COLO668 (cell line): ENCODE measurements around the gene PAX8.
A peak's percentile ranks its signal among the peaks of the same experiment; 100 is the strongest.

Source experiments
- DNase-seq: peaks from one replicate; lab custom pipeline; 2025; ENCODE audit not compliant: unreplicated experiment; lab: John Stamatoyannopoulos, UW

Gene PAX8

DNA sequence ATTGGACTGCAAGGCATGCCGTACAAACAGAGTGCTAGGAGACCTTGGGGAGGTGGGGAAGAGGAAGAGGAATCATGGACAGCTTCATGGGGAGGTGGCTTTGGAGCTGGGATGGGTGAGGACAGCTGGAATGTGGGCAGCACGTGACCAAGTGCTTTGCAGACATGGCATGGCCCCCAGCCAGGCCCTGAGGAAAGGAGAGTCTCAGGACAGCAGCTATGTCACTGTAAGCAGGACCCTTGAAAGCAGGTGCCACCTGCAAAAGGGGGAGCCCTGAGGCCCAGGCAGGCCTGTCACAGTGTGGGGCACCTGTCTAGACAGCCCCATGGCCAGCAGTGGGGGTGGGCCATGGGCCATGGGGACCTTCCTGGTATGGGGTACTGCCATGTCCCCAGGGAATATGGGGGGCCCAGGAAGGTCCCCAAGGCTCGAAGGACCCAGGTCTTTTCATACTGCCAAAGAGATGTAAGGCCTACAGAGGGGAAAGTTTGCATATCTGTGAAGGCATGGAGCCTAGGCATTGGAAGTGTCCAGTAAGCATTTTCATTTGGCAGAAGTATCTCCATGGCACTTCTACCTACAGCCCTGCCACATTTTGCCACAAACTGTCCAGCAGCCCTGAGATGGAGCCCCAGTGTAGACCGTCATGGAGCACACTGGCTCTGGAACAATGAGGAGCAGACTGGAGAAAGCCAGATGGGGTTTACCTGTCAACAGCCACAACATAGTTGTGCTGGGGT is 9.9 kb downstream of the PAX8 start:
- DNase-seq: no peak

- DNase-seq: no peak
Measured at GRCh38 chr2:113266431-113266830, 12.3 kb downstream of the PAX8 start.

DNA sequence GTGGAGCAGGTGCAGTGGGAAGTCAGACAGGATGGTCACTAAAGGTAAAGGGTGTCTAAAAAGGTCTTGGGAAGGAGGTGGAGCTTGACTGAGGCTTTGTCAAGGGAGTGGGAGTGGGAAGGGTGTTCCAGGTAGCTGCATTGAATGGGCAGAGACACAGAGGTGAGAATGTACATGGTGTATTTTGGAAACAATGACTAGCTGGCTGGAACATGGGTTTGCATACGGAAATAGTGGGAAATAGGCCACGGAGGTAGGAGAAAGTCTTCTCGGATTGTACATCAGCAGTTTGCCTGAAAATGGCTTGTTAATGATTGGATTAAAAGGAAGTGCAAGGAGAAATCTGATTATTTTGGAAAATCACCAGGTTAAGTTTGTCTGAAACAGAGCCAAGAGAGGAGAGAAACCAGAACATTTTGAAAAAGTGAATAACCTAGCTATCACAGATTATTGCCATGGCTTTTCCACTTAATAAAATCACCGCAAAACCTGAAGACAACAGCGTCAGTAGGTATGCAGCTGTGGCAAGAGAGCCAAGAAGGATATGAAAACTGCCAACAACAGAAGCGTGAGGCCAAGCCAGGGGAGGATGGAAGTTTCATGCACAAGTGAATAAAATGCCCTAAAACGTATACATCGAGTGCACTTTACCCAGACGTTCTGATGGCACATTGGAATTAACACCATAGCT is 13.9 kb downstream of the PAX8 start:
- no peak for DNase-seq

DNA sequence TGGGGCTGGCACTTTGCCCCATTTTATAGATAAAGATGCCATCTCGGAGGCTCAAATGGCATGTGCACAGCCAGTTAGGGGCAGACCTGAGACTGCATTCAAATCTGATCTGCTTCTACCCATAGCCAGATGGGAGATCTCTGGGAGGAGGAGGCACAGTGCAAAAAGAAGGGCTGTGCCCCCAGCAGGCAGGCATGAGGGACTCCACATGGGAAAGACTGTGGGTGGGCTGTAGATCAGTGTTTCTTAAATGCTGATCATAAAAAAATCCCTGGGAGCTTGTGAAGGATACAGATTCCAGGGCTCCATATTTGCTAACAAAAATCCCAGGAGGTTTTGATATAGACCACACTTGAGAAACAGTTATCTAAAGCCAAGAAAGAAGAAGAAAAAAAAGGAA is 15.2 kb downstream of the PAX8 start:
- DNase-seq: no peak

GRCh38 chr2:113260991-113261390 is 17.7 kb downstream of the PAX8 start:
- no peak for DNase-seq

- no peak for DNase-seq
Measured at GRCh38 chr2:113258471-113259147, 20.1 kb downstream of the PAX8 start.

- no peak for DNase-seq
Measured at GRCh38 chr2:113257516-113258264, 21.0 kb downstream of the PAX8 start.

DNA sequence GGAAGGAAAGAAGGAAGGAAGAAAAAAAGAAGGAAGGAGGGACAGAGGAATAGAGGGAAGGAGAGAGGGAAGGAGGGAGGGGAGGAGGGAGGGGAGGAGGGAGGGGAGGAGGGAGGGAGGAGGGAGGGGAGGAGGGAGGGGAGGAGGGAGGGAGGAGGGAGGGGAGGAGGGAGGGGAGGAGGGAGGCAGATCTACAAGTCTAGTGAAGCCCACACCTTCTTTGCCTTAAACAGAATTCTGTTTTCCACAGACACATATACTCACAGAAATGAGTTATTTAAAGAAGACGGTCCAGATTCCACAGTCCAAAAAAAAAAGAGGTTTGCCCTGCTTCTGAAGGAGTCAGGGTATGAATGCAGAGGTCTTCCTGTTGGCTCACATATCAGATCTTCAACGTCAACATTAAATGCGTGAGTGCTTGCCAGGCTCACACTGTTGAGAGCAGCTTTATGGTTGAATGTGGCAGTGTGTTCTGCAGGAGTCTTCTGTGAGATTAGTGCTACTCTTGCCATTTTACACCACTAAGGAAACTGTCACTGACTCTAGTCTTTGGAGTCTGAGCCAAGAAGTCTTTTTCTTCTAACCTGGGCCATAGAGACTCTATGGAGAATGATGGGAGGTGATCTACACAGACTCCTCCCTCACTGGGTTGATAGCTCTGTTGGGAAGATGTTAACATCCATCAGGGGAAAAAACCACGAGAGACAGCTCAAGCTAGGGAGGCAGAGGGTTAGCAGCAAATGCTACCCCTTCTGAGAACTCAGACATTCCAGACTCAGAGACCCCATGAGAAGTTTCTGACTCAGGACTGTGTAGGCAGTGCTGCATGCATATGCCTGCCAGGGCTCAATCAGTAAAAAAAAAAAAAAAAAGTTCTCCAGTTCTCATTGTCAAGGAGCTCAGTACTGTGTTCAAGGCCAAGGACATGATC is 23.3 kb downstream of the PAX8 start:
- DNase-seq: no peak

DNA sequence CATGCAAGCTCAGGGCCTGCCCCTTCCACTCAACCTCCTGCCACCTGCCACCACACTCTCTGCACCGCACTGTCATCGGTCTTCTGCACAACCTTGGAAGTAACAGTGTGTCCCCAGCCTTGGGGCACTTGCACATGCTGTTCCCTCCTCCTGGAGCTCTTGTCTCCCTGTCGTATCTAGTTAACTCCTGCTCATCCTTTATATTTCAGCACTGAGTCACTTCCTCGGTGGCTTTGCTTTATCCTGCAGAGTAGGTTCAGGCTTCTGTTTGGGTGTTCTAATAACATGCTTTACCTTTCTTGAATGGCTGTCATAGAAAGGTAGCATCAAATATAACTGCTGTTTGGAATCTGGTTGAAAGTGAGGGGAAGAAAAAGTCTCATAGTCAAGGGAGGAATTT is 25.3 kb downstream of the PAX8 start:
- DNase-seq: no peak

DNA sequence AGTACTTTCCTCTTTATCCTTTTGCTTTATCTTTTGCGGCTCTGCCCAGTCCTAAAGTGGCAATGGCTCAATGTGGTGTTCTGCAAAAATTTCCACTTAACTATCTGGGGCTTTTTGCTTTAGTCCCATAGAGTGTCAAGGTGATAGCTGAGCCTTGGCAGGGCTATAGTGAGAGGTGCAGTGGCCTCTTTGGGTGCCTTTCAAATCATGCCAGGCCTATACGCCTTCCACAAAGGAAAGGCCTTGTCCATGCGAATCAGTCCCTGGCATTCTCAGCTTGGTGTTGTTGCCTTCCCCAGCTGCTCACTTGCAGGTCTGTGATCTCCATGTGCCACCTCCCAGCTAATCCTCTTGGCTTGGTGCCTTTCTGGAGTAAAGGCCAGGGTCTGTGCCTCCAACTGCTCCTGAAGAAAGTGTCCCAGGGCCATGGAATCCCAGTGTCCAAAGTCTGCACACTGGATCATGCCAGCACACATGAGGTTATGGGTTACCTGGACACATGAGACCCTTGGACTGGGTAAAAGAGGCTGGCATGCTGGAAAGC is 26.6 kb downstream of the PAX8 start:
- DNase-seq: no peak

DNA sequence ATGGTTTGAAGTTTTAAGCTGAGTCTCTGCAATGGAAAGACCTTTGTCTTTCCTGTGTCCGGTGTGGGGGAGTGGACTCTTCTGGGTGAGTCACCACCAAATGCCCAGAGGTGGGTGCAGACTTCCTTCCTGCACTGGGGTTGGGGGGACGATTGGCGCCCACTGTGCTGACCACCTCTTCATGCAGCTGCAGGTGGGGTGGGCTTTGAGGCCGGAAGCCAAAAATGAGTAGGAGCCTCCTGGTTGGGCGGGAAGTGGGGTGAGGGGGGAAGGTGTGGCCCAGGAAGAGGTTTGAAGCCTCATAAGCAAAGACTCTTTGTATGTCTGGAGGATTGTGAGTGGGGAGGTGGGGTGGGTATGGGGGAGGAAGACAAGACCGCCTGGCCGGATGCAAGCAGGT is 27.6 kb downstream of the PAX8 start:
- no peak for DNase-seq

GRCh38 chr2:113248997-113249770 is 29.5 kb downstream of the PAX8 start:
- peak; percentile 58 for DNase-seq

DNA sequence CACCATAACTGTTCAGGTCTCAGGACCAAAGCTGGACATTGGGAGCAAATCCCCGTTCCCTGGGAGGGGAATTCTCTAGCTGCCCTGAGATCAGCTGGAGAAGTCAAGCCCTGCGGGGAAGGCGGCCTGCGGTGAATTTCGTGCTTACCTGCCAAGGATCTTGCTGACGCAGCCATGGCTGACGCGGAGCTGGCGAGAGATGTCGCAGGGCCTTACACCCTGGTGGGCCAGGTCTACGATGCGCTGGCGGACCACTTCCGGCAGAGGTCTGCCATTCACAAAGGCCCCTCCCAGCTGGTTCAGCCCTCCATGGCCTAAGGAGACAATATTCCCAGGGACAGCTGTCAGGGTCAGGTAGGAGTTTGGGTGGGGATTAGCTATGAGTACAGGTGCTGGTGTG is 32.1 kb downstream of the PAX8 start:
- DNase-seq: no peak

- DNase-seq: no peak
Measured at GRCh38 chr2:113245276-113245711, 33.4 kb downstream of the PAX8 start.

DNA sequence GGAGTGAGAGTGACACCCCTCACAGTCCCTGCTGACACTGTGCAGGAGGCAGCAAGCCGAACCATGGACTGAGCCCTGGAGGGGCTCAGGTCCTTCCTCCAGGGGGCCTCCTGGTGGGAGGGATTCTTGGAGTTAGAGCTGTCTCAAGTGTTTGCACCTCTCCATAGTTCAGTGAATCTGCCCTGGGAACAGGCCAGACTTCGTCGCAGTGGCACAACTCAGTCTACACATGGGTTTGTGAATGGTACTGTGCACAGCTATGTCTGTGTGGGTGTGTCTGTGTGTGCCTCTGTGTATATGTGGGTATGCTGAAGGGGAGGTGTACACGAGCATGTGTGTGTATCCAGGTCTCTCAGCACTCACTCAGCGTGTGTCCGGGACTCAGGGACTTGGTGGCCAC is 36.4 kb downstream of the PAX8 start:
- DNase-seq: no peak

DNA sequence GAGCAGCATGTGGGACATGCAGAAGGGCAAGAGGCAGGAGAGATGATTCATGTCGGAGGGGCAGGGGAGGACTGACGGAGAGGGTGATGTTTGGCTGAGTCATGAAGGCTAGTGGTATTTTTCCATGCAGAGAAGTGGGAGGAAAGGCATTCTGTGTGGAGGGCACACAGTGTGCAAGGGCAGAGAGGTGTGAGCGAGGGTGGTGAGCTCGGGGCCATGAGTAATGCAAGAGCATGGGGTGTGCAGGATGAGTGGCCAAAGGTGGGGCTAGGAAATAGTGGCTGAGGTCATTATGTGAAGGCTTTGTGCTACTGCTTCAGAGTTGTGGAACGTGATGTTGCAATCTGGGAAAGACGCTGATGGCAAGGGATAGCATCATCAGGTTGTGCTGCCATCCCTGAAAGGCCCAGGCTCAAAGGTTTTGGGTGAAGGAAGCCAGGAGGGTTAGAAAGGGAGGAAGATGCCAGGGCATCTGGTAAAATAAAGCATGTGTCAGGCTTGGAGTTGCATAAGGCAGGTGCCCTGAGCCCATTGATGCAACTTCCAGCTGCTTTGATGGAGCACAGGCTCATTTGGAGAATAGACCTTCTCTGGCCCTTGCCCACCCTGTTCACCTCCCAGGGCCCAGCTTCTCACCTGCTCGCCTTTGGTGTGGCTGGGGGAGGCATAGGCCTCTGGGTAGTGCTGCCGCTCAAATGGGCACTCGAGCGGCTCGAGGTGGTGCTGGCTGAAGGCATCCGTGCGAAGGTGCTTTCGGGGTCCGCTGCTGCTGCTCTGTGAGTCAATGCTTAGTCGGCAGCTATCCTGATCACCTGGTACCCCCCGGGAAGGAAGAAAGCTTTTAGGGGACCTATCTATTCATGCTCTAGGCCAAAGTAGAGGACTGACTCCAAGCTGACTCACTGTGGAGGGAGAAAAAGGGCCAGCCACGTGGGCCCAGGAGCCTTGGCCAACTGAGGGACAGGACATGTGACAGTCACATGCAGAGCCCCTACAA is 37.5 kb downstream of the PAX8 start:
- DNase-seq: no peak

DNA sequence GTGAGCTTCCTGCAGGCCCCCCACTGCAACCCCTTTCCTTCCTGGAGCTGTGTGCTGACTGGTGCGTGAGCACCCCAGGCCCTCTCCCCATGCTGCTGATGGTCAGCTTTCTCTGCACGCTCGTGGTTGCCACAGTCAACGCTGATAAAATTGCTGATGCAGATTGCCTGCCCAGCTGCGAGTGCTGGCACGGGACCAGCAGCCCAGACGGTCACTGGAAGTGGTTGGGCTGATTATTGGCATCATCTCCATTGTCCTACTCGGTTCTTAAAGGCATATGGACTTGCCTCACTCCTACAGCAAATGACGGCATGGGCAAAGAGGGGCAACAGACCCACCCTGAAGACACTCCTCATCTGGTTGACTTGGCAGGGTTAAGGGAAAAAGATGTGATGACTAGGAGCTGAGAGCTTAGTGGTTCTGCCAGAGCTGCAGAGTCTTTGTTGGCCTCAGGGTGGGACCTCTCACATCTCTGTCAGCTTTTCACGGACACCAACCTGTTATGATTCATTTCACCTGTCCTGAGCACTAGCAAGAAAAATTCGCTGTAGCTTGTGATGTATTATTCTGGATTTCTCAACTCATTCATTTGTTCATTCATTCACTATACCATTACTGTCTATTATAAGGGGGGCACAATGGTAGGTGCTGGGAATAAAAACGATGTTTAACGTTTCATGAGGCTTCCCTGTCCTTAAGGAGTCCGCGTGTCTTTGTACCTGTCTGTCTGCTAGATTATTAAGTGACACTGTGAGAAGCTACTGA is 38.4 kb downstream of the PAX8 start:
- DNase-seq: peak; percentile 12
